Stimulated activated CD8-positive, alpha-beta memory T cell treated with anti-CD3 and anti-CD28 coated beads, Interleukin-4, amount 100 ng/mL, for 4 hours (primary cell): ENCODE data around the gene SURF2.
"Not testable (repeated sequence)": the region's sequence is repeated elsewhere in the genome, so short reads cannot be mapped to it uniquely, and the experiment has no call there.

Experiments
- DNase-seq, 2 donors: peaks; one replicate each; pipeline ENCODE4 v3.0.0-alpha.2; 2020; ENCODE audit warnings: low read depth in 2 of 2, low spot score in 1 of 2

SURF2 gene

GRCh38 chr9:133356391-133357091 lies at the start of gene SURF2, which contains the start of gene SURF1:
Gene SURF2, plus strand, starts transcription at chr9:133356550. Its CDS starts 43 bp downstream, at chr9:133356593.
Gene SURF1, minus strand, starts transcription at chr9:133356487. Its CDS starts 34 bp downstream, at chr9:133356453.
- peak; percentile 70 to 81 for DNase-seq

GRCh38 chr9:133307301-133307700 lies 49.0 kb upstream of the SURF2 start:
- DNase-seq: no peak

- no peak for DNase-seq
These were observed 46.7 kb upstream of the SURF2 start for GRCh38 chr9:133309608-133310007.

GRCh38 chr9:133315997-133316396 lies 40.4 kb upstream of the SURF2 start:
- DNase-seq: no peak

- not testable (repeated sequence) for DNase-seq
These were observed 38.8 kb upstream of the SURF2 start for GRCh38 chr9:133317551-133317950.

GRCh38 chr9:133320421-133320881 lies 35.9 kb upstream of the SURF2 start:
- DNase-seq: no peak

GRCh38 chr9:133321411-133321935 lies 34.9 kb upstream of the SURF2 start:
- no peak for DNase-seq

- no peak for DNase-seq
These were observed 33.6 kb upstream of the SURF2 start for GRCh38 chr9:133322701-133323100.

GRCh38 chr9:133323211-133323610 lies 33.1 kb upstream of the SURF2 start:
- DNase-seq: no peak

- DNase-seq: no peak
These were observed 32.2 kb upstream of the SURF2 start for GRCh38 chr9:133323991-133324703.

- not testable (repeated sequence) for DNase-seq
These were observed 29.3 kb upstream of the SURF2 start for GRCh38 chr9:133327021-133327420.

- no peak for DNase-seq
These were observed 28.4 kb upstream of the SURF2 start for GRCh38 chr9:133327834-133328484.

GRCh38 chr9:133329306-133330156 lies 26.8 kb upstream of the SURF2 start:
- DNase-seq: not testable (repeated sequence)

GRCh38 chr9:133331221-133331620 lies 25.1 kb upstream of the SURF2 start:
- DNase-seq: no peak

GRCh38 chr9:133331641-133332380 lies 24.5 kb upstream of the SURF2 start:
- no peak for DNase-seq

- no peak for DNase-seq
These were observed 24.0 kb upstream of the SURF2 start for GRCh38 chr9:133332381-133332730.

- no peak for DNase-seq
These were observed 23.3 kb upstream of the SURF2 start for GRCh38 chr9:133333011-133333410.

- DNase-seq: no peak
These were observed 22.8 kb upstream of the SURF2 start for GRCh38 chr9:133333566-133333965.

- no peak for DNase-seq
These were observed 22.2 kb upstream of the SURF2 start for GRCh38 chr9:133334161-133334560.

- not testable (repeated sequence) for DNase-seq
These were observed 21.5 kb upstream of the SURF2 start for GRCh38 chr9:133334888-133335287.
